ENCODE results near the gene LSS.
"Not testable (repeated sequence)": the region's sequence is repeated elsewhere in the genome, so short reads cannot be mapped to it uniquely, and the experiment has no call there.

Gene LSS

DNA sequence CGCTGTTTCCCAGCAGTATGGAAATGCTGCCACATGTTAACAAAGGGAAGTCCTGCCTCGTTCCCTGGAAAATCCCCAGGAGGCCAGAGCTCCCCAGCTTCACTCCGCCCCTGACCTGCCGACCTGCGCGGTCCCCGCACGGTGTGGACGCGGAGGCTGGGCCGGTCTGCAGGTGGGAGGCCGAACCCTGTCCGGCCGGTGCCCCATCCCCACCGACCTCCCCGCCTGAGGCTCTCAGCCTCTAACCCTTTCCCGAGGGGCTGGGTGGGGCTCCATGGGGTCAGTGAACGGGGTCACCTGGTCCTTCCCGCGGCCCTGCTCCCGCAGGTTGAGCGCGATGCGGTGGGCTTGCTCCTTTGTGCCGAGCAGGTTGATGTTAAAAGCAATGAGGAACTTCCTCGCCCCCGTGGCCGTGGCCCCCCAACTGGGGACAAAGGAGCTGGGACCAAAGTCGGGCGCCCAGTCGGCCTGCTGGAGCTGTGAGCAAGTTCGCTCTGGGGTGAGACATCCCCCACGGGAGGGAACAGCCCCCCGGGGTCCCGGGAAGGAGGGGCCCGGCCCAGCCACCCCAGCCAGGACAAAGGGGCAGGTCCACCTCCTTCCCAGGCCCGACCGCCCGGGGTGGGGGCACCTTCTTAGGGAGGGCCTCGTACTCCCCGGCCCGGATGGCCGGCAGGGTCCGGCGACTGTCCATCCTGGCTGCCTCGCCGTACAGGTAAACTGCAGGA is 77.1 kb downstream of the LSS start:
- DNase-seq: no peak

- no peak for DNase-seq
Observed at GRCh38 chr21:46150491-46151121, 78.0 kb downstream of the LSS start.

GRCh38 chr21:46150073-46150472 is 78.5 kb downstream of the LSS start:
- no peak for DNase-seq

DNA sequence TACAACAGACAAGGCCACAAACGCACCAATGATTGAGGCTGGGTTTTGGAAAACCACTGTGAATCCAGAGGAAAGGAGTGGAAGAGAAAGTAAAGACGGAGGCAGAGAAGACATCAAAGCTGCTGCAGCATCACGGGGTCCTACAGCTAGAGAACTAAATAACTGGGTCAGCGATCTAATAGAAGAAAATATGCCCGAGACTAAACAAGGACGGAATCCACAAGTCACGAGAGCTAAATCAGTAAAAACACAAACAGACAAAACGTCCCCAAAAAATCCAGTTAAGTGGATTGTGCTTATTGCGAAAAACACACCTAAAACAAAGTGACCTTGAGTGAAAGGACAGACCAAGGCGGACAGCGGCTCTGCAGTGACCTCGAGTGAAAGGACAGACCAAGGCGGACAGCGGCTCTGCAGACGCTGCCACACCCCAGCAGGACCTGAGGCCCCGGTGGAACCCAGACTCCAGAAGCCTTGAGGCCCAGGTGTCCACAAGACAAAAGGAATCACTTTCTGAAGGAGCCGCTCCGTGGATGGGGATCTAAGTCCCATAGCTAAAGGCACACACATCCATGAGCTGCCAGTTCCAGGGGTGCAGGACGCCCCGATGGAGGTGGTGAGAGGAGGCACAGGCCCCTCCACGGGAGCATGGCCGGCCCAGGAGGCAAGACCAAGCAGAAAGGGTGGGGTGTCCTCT is 79.2 kb downstream of the LSS start:
- no peak for DNase-seq

DNA sequence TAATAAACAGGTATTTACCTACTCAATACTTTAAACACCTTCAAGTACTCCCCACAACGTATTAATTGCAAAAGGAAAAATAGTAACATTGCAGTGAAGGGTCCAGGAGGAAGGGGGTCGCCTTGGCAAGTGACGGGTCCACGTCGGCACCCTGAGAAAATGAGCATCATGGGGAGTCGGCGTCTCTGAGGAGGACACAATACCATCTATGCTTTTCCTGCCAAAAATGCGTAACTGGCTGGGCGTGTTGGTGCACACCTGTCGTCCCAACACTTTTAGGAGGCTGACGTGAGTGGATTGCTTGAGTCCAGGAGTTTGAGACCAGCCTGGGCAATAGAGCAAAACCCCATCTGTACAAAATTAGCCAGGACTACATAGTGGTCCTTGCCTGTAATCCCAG is 80.5 kb downstream of the LSS start:
- DNase-seq: no peak

- DNase-seq: peak; percentile 65
Observed at GRCh38 chr21:46147429-46147828, 81.1 kb downstream of the LSS start.

DNA sequence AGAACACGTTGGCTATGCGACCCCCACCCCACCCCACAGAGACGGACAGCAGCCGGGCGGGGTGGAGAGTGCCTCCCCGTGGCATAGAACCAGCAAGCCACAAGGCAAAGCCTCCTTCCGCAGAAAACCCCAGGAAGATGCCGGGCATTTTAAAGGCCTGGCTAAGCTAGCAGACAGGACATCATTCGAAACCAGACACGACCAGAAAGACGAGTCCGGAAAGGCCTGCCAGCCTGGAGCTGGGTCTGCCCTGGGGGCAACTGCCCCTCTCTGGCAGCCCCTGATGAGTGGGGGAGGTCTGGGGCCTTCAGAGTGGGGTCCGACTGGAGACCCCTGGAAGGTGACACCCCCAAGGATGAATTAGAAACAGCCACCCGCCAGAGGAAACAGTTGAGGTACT is 81.7 kb downstream of the LSS start:
- DNase-seq: no peak

DNA sequence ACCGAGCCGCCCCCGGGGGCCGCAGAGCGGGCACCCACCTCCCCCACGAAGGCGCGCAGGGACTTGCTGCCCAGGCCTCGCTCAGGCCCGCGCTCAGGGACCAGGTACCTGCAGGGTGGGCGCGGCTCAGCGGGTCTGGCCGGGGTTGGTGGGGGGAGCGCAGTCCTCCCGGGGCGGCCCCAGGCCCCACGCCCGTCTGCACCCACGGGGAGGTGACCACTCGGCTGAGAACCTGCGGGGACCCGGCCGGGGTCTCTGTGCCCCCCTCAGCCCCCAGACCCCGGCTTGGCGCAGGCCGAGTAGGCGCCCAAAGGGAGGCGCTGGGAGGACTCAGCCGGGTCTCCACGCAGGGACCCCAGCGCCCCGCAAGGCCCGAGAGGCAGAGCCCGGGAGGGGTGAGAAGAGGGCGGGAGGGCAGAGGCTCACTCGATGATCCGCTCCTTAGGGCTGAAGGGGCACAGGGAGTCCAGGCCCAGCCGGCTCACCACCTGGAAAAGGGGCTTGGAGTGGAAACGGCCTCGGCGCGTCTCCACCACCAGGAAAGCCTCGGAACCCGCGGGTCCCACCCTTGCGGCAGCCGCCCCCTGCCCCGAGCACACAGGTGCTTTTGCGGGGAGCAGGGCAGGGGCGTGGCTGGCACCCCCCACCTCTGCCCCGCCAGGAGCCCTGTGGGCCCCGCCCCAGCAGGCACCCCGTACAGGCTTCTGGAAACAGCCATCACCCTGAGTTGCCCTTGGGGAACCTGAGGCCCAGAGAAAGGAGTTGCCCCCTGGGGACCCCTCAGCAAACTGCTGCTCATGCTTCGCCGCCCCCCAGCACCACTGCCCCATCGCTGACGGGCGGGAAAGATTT is 82.5 kb downstream of the LSS start:
- DNase-seq: no peak

DNA sequence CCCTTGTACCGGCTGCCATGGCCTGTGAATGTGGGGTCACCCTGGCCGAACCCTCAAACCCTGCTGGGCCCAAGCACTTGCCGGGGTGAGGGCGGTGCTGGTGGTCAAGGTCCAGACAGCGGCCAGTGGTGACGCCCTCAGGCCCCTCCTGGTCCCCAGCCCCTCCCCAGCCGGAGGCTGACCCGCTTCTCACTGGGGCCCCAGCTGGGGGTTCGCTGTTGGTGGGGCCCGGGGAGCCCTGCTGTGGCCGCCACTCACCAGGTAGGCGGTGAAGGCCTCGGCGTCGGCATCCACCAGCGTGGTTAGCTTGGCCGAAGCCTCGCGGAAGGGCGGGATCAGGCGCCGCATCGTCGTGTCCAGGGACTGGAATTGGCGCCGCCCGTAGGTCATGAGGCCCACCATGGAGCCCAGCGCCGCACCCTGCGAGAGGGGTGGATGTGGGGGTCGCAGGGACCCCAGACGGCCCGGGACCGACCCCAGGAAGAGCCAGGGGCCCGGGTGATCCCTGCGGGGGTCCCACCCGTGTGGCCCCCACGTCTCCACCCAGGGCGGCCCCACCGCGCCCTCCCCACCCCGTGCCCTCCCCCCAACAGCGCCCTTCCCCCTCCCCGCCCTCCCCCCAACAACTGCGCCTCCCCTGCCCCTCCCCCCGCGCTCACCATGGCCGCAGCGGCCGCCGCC is 83.3 kb downstream of the LSS start:
- DNase-seq: no peak

- DNase-seq: peak; percentile 20
Observed at GRCh38 chr21:46144464-46145070, 84.0 kb downstream of the LSS start.

DNA sequence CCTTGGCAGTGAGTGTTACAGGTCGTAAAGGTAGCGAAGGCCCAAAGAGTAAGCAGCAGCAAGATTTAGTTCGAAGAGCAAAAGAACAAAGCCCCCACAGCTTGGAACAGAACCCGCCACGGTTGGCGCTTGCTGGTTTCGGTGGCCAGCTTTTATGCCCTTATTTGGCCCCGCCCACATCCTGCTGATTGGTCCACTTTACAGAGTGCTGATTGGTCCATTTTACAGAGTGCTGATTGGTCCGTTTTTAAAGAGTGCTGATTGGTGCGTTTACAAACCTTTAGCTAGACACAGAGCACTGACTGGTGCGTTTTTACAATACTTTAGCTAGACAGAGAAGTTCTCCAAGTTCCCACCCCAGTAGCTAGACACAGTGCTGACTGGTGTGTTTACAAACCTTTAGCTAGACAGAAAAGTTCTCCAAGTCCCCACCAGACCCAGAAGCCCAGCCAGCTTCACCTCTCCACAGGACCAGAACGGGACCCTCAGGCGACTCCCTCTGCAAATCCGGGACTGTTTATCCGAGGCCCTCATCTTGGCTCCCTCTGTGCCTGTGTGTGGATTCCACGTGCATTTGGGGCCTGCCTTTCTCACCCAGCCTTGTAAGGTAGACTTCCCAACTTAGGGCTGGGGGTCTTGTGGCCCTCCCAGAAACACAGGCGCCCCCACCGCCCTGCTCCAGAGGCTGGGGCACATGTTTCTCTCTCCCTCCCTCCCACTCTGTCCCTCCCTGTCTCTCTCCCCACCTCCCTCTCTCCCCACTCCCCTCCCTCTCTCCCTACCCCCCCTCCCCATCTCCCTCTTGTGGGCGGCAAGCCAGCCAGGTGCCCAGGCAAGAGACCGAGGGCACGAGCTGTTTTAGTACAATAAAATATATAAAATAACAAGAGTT is 85.7 kb downstream of the LSS start:
- no peak for DNase-seq

DNA sequence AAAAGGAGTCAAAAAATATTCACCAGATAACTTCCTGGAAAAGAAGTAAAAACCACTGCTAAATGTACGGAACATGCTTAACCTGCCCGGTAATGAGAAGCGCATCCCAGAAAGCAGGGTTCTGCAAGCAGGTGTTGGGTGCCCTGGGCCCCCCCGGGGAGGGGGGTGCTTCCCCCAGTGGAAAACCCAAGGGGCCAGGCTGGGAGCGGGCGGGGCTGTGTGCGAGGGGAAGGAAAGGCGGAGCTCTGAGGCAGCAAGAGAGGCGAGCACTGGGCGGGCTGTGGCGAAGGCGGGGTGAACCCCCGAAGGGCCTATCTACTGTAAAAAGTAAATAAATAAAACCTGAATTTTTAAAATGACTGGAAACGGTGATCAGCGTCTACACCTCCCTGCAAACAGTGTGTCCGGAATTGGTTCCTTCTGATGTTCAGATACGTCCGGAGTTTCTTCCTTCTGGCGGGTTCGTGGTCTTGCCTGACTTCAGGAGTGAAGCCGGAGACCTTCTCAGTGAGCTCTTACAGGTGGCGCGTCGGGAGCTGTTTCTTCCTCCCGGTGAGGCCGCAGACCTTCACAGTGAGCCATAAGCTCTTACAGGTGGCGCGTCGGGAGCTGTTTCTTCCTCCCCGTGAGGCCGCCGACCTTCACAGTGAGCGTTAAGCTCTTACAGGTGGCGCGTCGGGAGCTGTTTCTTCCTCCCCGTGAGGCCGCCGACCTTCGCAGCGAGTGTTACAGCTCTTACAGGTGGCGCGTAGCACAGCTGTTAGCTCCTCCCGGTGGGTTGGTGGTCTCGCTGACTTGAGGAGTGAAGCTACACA is 86.6 kb downstream of the LSS start:
- no peak for DNase-seq

- DNase-seq: not testable (repeated sequence)
Observed at GRCh38 chr21:46140352-46141003, 88.1 kb downstream of the LSS start.

GRCh38 chr21:46139686-46140085 is 88.9 kb downstream of the LSS start:
- no peak for DNase-seq

GRCh38 chr21:46138383-46138970 is 90.1 kb downstream of the LSS start:
- no peak for DNase-seq

All from stimulated activated CD4-positive, alpha-beta T cell treated with anti-CD3 and anti-CD28 coated beads, Interleukin-15, amount 100 ng/mL, for 24 hours (primary cell).